Erythroblast (primary cell): ENCODE data around the gene MAP1LC3B2.

Source experiments
- DNase-seq, 2 experiments: peaks; one replicate each; lab custom pipeline; 2025; lab: John Stamatoyannopoulos, UW
- GATA1 ChIP-seq: IDR thresholded peaks from 2 replicates; pipeline ENCODE4 v1.6.1; 2011; ENCODE audit warnings: low read depth, mild to moderate bottlenecking, control low read depth, low read length, moderate library complexity
- POLR2A ChIP-seq: IDR thresholded peaks from 2 replicates; pipeline ENCODE4 v1.6.1; 2011; ENCODE audit warnings: mild to moderate bottlenecking, low read length

MAP1LC3B2 gene

DNA sequence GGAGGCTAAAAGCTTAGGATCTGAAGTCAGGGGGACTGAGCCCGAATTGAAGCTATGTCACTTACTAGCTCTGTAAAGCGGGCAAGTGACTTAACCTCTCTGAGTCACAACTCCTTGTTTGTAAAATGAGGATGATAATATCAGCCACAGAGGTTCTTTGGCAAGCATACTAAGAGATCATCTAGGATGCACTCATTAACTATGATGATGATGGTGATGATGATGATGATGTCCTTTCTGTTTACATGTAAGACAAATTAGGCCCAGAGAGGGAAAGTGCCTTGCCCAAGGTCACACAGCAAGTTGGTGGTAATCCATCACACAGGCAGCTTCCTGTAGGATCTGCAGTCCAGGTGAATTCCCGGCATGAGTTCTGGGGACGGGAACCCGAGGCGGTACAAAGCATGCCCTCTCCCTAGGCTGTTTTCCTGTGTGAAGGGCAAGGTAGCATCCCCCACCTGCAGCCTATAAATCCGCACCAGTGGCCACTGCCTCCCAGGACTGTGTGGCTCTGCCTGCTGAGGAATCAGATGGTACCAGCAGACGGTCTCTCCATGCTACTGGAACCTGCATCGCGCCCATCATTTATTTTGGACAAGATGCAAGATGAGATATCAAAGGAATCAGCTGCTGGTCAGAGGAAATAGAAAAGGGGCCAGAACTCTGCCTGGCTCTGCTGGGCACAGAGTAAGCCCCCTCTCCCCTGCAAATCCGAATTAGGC, 55.2 kb downstream of the MAP1LC3B2 start:
- no peak for TF ChIP-seq POLR2A
- TF ChIP-seq GATA1, result no peak

GRCh38 chr12:116615141-116615861, 56.1 kb downstream of the MAP1LC3B2 start:
- DNase-seq, result no peak
- no peak for TF ChIP-seq POLR2A

More for the DNA sequence above, 55.2 kb downstream of the MAP1LC3B2 start:
- DNase-seq, result no peak

DNA sequence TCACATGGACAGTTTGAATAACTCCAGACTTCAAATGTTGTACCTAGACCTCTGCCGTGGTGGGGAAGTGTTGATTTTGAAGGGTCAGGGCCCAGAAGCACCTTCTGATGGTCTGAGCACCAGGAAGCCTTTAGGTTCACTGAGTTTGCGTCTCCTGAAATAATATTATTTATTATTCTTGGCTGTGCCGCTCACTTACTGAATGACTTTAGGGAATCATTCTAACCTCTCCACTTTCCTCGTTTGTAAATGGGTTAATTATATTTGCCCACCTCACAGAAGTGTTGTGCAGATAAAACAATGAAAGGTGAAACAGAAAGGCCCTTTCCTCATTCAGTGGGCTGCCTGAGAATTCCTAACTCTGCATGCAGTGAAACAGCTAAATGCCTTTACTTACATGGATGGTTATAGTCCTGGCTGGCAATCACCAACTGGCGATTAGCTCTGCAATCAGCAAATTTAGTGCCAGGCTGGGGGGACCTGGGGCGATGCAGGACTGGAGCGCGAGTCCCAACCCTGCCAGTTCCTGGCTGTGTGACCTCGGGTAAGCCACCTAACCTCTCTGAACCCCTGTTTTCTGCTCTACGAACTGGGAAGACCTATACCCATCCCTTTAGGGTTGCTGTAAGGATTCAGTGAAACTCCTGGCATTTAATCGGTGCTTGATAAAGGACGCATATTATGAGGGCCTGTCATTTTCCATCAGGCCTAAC, 57.5 kb downstream of the MAP1LC3B2 start:
- TF ChIP-seq POLR2A, result no peak
- TF ChIP-seq GATA1, result no peak
- no peak for DNase-seq

GRCh38 chr12:116619246-116619645, 60.1 kb downstream of the MAP1LC3B2 start:
- DNase-seq, result no peak
- TF ChIP-seq GATA1 (no peak), POLR2A (no peak)

DNA sequence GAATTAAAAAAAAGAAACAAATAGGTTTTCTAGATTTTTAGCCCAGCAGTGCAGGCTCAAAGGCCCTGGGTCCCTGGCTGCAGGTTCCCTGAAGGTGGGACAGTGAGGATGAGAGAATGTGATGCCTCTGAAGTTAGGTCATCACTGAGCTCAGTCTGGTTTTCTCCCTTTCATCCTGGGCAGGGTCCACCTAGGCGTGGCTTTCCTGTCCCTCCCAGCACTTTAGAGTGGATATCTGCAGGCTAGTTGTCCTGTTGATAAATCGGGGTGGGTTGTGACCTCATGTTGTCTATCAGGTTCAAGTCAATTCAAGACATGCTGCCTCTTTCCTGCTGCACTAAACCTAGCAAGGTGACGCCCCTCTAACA, 60.9 kb downstream of the MAP1LC3B2 start:
- TF ChIP-seq POLR2A (no peak), GATA1 (no peak)
- no peak for DNase-seq

DNA sequence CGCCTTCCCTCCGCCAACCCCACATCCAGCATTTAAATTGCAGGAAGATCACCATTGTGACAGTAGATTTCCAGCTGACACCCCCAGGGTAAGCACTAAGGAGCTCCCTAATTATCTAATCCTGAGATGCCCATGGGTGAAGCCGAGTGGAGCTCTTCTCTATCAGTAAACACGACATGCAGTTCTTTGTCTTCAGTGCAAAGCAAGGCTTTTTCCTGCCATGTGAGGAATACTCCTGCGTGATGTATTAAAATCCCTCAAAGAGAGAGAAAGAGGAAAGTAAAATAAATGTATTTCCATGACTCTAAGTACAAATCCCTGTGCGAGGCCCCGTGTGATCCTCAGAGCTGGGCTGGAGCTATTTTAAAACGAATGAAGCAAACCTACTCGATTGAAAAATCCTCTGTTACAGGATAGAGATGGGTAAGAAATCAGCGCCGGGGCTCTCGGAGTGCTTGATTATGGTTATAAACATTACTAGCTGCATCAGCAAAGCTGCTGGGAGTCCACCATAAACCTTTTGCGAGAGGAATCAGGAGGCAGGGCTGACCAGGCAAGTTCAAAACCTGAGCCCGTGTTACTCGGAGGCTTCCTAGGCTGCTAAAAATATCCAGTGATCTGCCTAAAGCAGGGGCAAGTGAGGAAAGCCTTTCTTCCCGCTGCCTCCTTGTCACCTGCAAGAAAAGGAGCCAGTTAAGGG, 61.5 kb downstream of the MAP1LC3B2 start:
- TF ChIP-seq POLR2A, result no peak
- TF ChIP-seq GATA1, result no peak
- no peak for DNase-seq

- DNase-seq, result no peak
- no peak for TF ChIP-seq POLR2A
- no peak for TF ChIP-seq GATA1
Measured at GRCh38 chr12:116621194-116621593, 62.0 kb downstream of the MAP1LC3B2 start.

DNA sequence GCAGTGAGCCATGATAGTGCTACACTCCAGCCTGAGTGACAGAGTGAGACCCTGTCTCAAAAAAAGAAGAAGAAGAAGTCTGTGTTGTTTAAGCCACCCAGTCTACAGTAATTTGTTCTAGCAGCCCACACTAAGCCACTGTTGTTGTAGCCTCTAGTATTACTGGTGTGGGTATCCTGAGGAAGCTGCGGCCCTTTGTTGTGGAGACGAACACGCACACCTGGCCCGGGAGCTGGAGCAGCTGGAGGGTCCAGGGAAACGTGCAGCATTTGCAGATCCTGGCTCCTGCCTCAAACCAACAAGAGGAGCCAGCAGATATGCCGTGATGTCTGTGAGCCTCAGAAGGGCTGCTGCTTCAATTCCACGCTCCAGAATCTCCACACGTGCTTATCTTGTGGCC, 65.3 kb downstream of the MAP1LC3B2 start:
- TF ChIP-seq POLR2A (no peak), GATA1 (no peak)
- no peak for DNase-seq

- DNase-seq, result no peak
- no peak for TF ChIP-seq POLR2A
- no peak for TF ChIP-seq GATA1
Measured at GRCh38 chr12:116626153-116626552, 67.0 kb downstream of the MAP1LC3B2 start.
